DND-41 (cell line): ENCODE results near the gene ITGA7.
A peak's percentile ranks its signal among the peaks of the same experiment; 100 is the strongest.

Source experiments
- ATAC-seq: fragments of 200-7000 bp; cut with Tn5 transposase; 3 replicates; pipeline ENCODE4 v1.9.1; 2021; ENCODE audit warnings: low read depth; ENCODE audit not compliant: insufficient read depth
- DNase-seq: peaks from one replicate; pipeline ENCODE4 v3.0.0-alpha.2; 2020
- H2AFZ ChIP-seq: 2 replicates; pipeline ENCODE4 v1.6.0; 2012; ENCODE audit warnings: low read depth, low read length
- H3K27ac ChIP-seq: 2 replicates; pipeline ENCODE4 v1.5.1; 2012; ENCODE audit warnings: low read length, inconsistent platforms
- H3K27me3 ChIP-seq: fragments of 200-600 bp; sonication (generic); 2 replicates; pipeline ENCODE4 v1.6.0; 2012; ENCODE audit warnings: low read length, mild to moderate bottlenecking, inconsistent platforms; ENCODE audit not compliant: insufficient read depth, poor library complexity
- H3K36me3 ChIP-seq: 2 replicates; pipeline ENCODE4 v1.5.1; 2012; ENCODE audit warnings: low read length, inconsistent platforms; ENCODE audit not compliant: insufficient read depth
- H3K4me1 ChIP-seq: 2 replicates; pipeline ENCODE4 v1.5.1; 2012; ENCODE audit warnings: mild to moderate bottlenecking, low read length; ENCODE audit not compliant: insufficient read depth
- H3K4me2 ChIP-seq: 2 replicates; pipeline ENCODE4 v1.6.0; 2012; ENCODE audit warnings: mild to moderate bottlenecking, moderate library complexity, low read length, inconsistent platforms; ENCODE audit not compliant: insufficient read depth
- H3K4me3 ChIP-seq, 2 experiments: fragments of 200-600 bp in 1 of 2; shearing (Covaris generic) in 1 of 2; 2 replicates each; pipeline ENCODE4 v1.5.1; 2012 to 2016; ENCODE audit warnings: inconsistent platforms in 2 of 2, low read length in 2 of 2, mild to moderate bottlenecking in 2 of 2, low read depth in 1 of 2, moderate library complexity in 1 of 2
- H3K79me2 ChIP-seq: 2 replicates; pipeline ENCODE4 v1.6.0; 2012; ENCODE audit warnings: low read length, inconsistent platforms; ENCODE audit not compliant: insufficient read depth
- H3K9ac ChIP-seq: 2 replicates; pipeline ENCODE4 v1.6.0; 2012; ENCODE audit warnings: low read depth, mild to moderate bottlenecking, inconsistent platforms, low read length, moderate library complexity
- H3K9me3 ChIP-seq: 2 replicates; pipeline ENCODE4 v1.5.1; 2012; ENCODE audit warnings: low read length, moderate library complexity, mild to moderate bottlenecking, inconsistent platforms; ENCODE audit not compliant: insufficient read depth, severe bottlenecking
- H4K20me1 ChIP-seq: 2 replicates; pipeline ENCODE4 v1.6.0; 2012; ENCODE audit warnings: low read length; ENCODE audit not compliant: insufficient read depth
- CTCF ChIP-seq: IDR thresholded peaks from 2 replicates; pipeline ENCODE4 v1.5.1; 2012; ENCODE audit warnings: borderline replicate concordance, low read length, moderate library complexity, mild to moderate bottlenecking; ENCODE audit not compliant: poor library complexity, severe bottlenecking; ENCODE audit errors: extremely low read depth
- EZH2 ChIP-seq: IDR thresholded peaks from 3 replicates; pipeline ENCODE4 v1.6.1; 2012; ENCODE audit warnings: borderline replicate concordance, low read depth, mild to moderate bottlenecking, moderate library complexity, low read length, inconsistent platforms; ENCODE audit not compliant: severe bottlenecking

ITGA7 gene

GRCh38 chr12:55741931-55742680 lies 34.4 kb upstream of the ITGA7 start:
- peak overlapping the region; percentile 88 for H2AFZ ChIP-seq
- peaks cover 21% of the 10 kb centered on the region; the same call in 1 of the 2 replicates for H4K20me1 ChIP-seq
- H3K9ac ChIP-seq: peak overlapping the region; percentile 53
- peak overlapping the region; percentile 65 for H3K27ac ChIP-seq
- peak overlapping the region; percentile 19 to 56; a peak in 3 of 4 replicates for H3K4me3 ChIP-seq
- no peak for ATAC-seq
- no peaks in the 10 kb centered on the region for H3K27me3 ChIP-seq
- DNase-seq: no peak
- no peaks in the 10 kb centered on the region for H3K9me3 ChIP-seq
- H3K4me1 ChIP-seq: peaks cover 53% of the 10 kb centered on the region
- no peaks in the 10 kb centered on the region for H3K36me3 ChIP-seq
- H3K79me2 ChIP-seq: peaks cover 14% of the 10 kb centered on the region
- peak overlapping the region; percentile 83 for H3K4me2 ChIP-seq
- no peak for TF ChIP-seq CTCF
- no peak for TF ChIP-seq EZH2

- no peak overlapping the region for H3K4me3 ChIP-seq
- no peak overlapping the region; the same call in 1 of the 2 replicates for H3K9ac ChIP-seq
- H3K27me3 ChIP-seq: no peaks in the 10 kb centered on the region
- H3K27ac ChIP-seq: no peak overlapping the region
- DNase-seq (no peak), ATAC-seq (no peak)
- H3K79me2 ChIP-seq: peaks cover 2% of the 10 kb centered on the region
- H3K9me3 ChIP-seq: no peaks in the 10 kb centered on the region
- no peaks in the 10 kb centered on the region for H3K36me3 ChIP-seq
- no peak overlapping the region for H2AFZ ChIP-seq
- TF ChIP-seq CTCF: no peak
- TF ChIP-seq EZH2: no peak
- H4K20me1 ChIP-seq: peaks cover 1% of the 10 kb centered on the region; the same call in 1 of the 2 replicates
- peak overlapping the region; percentile 80 for H3K4me2 ChIP-seq
- peaks cover 34% of the 10 kb centered on the region for H3K4me1 ChIP-seq
Observed at GRCh38 chr12:55739025-55739378, 31.3 kb upstream of the ITGA7 start.

GRCh38 chr12:55738123-55739024 lies 30.7 kb upstream of the ITGA7 start:
- Histone ChIP-seq H3K36me3 (no peaks in the 10 kb centered on the region), H3K27me3 (no peaks in the 10 kb centered on the region), H2AFZ (peak overlapping the region; percentile 87), H3K9me3 (no peaks in the 10 kb centered on the region), H3K4me1 (peaks cover 32% of the 10 kb centered on the region), H3K4me3 (peak overlapping the region; percentile 30 to 59), H3K9ac (peak overlapping the region; percentile 59), H3K27ac (peak overlapping the region; percentile 67), H4K20me1 (no peaks in the 10 kb centered on the region), H3K79me2 (no peaks in the 10 kb centered on the region), H3K4me2 (peak overlapping the region; percentile 80)
- DNase-seq (peak; percentile 96), ATAC-seq (peak; percentile 89)
- TF ChIP-seq EZH2 (no peak), CTCF (peak; percentile 95)
